ENCODE measurements around the gene EIF2D.
"Not testable (repeated sequence)": the region's sequence is repeated elsewhere in the genome, so short reads cannot be mapped to it uniquely, and the experiment has no call there.

Gene EIF2D

GRCh38 chr1:206586501-206587445 is 25.5 kb downstream of the EIF2D start:
- no peak for DNase-seq

- no peak for DNase-seq
These were observed 27.6 kb downstream of the EIF2D start for GRCh38 chr1:206584683-206585082.

DNA sequence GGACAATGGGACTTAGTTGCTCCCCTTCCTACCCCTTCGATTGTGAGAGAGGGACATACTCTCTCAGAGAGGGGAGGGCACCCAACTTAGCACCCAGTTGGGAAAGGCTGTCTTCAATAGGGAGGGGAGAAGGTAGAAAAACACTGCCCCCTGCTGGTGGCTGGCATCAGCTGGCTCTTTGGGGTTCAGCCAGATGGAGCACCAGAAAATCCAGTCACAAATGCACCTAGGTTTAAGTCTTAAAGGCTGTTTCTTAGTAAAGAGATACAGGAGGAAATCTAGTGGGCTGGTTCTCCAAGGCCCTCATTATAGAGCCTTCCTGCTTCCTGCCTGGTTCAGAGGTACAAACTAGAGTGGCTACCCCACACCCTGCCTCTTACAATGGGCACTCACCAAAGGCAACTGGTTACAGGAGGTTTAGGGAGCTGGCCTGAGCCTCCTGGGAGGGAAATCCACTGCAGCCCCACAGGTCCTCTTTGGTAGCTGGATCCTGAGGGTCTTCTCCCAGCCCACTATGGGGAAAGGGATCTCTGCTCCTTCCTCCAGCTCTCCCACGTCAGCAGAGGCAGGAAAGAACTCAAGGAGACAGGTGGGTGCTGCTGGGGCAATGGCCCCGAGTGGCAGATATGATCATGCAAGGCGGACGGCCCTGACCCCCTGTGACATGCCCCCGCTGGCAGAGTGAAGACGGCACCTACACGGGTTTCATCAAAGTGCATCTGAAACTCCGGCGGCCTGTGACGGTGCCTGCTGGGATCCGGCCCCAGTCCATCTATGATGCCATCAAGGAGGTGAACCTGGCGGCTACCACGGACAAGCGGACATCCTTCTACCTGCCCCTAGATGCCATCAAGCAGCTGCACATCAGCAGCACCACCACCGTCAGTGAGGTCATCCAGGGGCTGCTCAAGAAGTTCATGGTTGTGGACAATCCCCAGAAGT is 28.3 kb downstream of the EIF2D start:
- DNase-seq: peak; percentile 87

- DNase-seq: peak; percentile 60
These were observed 29.1 kb downstream of the EIF2D start for GRCh38 chr1:206582971-206583706.

GRCh38 chr1:206582537-206582936 is 29.7 kb downstream of the EIF2D start:
- DNase-seq: no peak

GRCh38 chr1:206581571-206581981 is 30.7 kb downstream of the EIF2D start:
- DNase-seq: peak; percentile 74

DNA sequence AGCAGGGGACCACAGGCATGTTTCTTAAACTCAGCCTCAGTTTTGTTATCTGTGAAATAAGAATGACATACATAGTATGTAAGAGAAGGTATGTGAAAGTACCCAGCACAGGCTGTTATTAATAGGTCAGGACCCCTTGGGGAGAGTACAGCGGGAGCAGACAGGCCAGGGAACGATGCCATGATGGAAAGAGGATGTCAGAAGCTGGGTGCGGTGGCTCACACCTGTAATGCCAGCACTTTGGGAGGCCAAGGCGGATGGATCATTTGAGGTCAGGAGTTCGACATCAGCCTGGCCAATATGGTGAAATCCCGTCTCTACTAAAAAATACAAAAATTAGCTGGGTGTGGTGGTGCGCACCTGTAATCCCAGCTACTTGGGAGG is 31.2 kb downstream of the EIF2D start:
- DNase-seq: not testable (repeated sequence)

GRCh38 chr1:206580438-206581113 is 31.7 kb downstream of the EIF2D start:
- DNase-seq: no peak

GRCh38 chr1:206579747-206580437 is 32.4 kb downstream of the EIF2D start:
- DNase-seq: peak; percentile 89

- no peak for DNase-seq
These were observed 33.3 kb downstream of the EIF2D start for GRCh38 chr1:206578978-206579374.

- no peak for DNase-seq
These were observed 33.9 kb downstream of the EIF2D start for GRCh38 chr1:206578068-206578977.

DNA sequence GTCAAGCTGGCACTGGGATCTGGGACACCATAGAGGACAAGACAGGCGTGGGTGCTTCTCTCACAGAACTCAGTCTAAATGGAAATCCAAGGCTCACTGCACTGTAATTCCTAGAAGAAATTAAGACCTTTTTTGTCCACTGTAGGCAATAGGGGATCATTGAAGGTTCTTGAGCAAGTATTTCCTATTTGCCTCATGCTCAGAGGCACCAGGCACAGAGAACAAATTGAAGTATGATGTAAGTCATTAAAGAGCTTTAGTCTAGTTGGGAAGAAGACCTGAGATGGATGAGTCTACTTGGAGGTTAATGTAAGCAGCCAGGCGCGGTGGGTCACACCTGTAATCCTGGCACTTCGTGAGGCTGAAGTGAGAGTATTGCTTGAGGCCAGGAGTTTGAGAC is 34.6 kb downstream of the EIF2D start:
- DNase-seq: no peak

- DNase-seq: no peak
These were observed 36.1 kb downstream of the EIF2D start for GRCh38 chr1:206575894-206576737.

DNA sequence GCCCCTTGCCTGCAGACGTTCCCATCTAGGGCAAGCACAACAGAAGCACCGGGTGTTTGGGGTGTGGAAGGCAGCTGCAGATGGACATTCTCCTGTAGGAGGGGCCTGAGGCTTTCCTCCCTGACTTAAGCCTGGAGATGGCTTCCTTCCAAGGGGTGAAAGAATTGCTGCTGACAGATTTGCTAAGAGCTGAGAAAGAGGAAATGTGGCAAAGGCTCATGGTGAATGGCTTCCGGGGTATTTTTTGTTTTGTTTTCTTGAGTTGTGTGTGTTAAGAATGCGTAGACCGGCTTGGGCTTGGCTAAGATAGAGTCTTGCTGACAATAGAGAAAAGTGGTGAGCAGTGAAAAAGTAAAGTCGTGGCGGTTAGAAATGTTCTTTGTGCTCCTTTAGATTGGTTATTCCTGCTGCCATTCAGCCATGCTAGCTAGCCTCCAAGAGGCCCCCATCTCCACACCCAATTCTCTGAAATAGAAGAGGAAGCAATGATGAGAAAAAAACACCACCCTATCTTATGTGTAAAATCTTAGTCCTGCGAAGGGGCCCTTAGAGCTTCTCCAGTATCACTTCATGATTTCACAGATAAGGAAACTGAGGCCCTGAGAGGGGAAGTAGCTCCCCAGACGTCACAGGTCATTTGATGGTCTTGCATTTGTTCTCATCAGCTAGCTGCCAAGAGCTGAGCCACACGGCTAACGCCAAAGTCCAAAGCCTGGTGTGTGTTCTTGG is 36.9 kb downstream of the EIF2D start:
- DNase-seq: peak; percentile 37

DNA sequence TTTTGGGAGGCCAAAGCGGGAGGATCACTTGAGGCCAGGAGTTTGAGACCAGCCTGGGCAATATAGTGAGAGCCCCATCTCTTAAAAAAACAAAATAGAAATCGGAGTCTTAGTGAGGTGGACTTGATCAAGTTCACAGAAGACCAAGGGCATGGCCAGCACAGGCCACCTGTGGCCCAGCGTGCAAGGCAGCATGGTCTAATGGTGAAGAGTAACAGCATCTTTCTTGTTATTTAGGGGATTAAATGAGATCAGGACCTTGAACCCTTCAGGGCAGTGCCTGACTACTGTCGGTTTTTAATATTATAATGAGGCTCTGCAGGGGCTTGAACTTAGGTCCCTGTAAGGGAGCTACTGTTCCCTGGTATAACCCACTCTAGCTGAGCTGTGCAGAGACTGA is 38.5 kb downstream of the EIF2D start:
- DNase-seq: no peak

- no peak for DNase-seq
These were observed 38.9 kb downstream of the EIF2D start for GRCh38 chr1:206573319-206573718.

GRCh38 chr1:206572835-206573234 is 39.4 kb downstream of the EIF2D start:
- DNase-seq: no peak

DNA sequence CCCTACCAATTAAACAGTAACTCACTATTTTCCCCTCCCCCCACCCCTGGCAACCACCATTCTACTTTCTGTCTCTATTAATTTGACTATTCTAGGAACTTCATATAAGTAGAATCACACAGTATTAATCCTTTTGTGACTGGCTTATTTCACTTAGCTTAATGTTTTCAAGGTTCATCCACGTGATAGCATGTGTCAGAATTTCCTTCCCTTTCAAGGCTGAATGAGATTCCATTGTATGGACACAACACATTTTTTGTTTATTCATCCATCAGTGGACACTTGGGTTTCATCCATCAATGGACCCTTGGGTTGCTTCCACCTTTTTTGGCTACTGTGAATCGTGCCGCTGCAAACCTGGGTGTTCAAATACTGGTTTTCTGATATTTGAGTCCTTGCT is 41.7 kb downstream of the EIF2D start:
- DNase-seq: no peak

DNA sequence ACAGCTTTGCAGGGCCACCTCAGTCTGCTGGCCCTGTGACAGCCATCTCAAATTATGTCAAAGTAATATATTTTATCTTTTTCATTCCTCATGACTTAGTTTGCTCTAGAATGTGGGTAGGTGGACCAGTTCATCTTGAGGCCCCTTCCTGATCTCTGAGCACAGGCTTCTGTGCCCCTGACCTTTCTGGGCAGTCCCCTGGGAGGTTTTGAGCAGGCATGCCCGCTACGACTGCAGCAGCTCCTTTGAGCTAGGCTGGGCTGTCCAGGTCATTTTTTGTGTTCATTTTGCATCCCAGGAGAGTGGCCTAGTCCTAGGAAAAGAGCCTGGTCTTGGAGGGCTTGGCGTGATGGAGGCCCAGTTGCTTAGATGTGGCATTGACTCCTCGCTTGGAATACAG is 42.7 kb downstream of the EIF2D start:
- no peak for DNase-seq
